Measurements from ENCODE around the gene NFE2L3.

- TF ChIP-seq CTCF (IDR thresholded peaks at IDR 0.05), result peak in 5 of 6 experiments; percentile 16 to 58 (median 21)
- peak in 1 of 4 donors; percentile 67 for TF ChIP-seq POLR2A (IDR thresholded peaks at IDR 0.05)
- TF ChIP-seq EP300 (IDR thresholded peaks at IDR 0.05), result no peak
These were observed at the start of gene NFE2L3 for GRCh38 chr7:26151953-26152781.

Data from upper lobe of left lung (tissue), 4 donors.